ENCODE results near the gene ANO9.

The ANO9 gene

DNA sequence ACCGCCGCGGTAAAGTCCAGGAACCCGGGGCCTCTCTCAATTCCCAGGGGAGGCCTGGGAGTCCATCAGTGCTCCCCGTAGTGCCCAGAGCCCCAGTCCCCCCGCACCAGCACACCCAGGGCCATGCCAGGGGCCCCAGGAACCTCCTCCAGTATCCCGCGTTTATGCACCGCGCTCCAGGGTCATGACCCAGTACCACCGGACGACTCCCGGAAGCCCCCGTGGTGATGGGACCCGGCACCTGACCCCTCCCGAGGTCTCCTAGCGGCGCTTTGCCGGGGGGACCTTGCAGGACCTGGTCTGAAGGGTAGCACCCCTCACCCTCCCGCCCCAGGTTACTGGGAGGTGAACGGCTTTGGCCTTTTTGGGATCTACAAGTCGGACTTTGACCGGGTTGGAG, 61.3 kb downstream of the ANO9 start:
- DNase-seq: no peak

DNA sequence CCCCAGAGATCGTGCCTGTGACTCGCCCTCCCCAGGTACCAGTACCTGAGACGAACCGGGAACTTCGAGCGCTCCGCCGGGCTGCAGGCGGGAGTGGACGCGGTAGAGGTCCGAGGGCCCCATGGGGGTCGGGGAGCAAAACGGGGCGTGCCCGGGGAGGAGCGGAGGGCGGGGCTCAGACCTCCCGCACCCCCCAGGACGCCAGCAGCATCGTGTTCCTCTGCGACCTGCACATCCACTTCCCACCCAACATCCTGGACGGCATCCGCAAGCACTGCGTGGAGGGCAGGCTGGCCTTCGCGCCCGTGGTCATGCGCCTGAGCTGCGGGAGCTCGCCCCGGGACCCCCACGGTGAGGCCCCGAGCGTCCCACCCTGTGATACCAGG, 61.7 kb downstream of the ANO9 start:
- DNase-seq: no peak

DNA sequence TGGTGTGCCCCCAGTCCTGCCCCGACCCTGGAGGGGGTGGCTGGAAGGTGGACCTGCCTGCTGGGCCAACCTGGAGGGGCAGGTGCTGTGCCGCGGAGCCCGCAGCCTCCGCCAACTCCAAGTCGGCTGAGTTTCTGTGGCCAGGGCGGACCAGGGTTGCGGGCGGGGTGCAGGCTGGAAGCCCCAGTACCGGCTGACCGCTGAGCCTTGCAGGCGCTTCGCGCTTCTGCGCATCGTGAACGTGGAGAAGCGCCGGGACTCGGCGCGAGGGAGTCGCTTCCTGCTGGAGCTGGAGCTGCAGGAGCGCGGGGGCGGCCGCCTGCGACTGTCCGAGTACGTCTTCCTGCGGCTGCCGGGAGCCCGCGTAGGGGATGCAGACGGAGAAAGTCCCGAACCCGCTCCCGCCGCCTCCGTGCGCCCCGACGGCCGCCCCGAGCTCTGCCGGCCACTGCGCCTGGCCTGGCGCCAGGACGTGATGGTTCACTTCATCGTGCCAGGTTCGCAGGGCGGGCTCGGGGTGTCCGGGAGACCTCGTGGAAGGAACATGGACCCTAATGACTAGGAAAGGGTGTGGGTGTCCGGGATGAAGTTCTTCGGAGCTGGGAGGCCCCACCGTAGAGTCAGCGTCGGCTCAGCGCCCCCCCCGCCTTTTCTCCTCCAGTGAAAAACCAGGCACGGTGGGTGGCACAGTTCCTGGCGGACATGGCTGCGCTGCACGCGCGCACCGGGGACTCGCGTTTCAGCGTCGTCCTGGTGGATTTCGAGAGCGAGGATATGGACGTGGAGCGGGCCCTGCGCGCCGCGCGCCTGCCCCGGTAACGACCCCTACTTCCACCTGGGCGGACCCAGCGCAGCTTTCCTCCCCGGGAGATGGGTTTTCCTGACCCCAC, 62.4 kb downstream of the ANO9 start:
- no peak for DNase-seq

DNA sequence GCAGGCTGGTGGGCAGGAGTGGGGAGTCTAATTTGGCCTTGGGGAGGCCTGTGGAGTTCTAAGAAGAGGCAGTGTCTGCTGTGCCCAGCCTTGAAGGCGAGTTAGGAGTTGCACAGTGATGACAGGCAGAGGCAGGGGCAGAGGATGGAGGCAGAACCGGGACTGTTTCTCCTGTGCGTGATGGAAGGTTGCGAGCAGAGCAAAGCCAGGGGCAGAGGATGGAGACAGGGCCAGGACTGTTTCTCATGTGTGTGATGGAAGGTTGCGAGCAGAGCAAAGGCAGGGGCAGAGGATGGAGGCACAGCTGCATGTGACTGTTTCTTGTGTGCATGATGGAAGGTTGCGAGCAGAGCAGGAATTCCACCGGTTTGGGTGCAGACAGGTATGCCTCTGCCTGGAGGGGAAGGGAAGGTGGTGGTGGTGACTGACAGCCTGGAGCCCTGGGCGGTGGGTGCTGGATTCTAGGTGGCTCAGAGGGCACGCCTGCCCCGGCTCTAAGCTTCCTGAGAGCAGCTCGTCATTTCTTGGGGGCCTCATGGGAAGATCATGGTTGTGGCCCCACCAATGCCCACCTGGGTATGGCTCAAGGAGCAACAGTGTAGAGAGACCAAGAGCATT, 63.8 kb downstream of the ANO9 start:
- no peak for DNase-seq

DNA sequence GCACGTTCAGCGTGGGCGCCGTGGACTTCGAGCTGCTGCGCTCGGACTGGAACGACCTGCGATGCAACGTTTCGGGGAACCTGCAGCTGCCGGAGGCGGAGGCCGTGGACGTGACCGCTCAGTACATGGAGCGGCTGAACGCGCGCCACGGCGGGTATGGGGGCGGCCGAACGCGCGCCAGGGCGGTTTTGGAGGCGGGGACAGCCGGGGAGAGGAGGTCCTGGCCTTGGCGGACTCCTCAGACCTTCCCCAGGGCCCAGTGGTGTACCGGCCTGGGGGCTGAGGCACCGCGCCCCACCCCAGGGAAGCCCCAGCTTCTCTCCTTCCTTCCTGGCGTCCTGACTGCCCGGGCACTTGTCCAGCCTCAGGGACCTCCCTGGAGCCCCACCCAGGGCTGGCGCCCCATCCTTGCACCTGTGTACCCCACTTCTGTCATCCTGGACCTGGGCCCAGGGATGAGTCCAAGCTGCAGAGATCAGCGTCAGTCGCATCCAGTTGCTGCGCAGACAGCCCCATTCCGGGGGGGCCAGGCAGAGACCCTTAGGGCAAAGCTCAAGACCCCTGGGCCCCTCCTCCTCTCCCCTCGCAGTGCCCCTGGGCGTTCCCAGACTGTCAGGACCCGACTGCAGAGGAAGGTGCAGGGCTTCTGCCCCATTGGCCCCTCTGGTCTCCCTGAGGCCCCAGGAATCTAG, 64.5 kb downstream of the ANO9 start:
- DNase-seq: no peak

DNA sequence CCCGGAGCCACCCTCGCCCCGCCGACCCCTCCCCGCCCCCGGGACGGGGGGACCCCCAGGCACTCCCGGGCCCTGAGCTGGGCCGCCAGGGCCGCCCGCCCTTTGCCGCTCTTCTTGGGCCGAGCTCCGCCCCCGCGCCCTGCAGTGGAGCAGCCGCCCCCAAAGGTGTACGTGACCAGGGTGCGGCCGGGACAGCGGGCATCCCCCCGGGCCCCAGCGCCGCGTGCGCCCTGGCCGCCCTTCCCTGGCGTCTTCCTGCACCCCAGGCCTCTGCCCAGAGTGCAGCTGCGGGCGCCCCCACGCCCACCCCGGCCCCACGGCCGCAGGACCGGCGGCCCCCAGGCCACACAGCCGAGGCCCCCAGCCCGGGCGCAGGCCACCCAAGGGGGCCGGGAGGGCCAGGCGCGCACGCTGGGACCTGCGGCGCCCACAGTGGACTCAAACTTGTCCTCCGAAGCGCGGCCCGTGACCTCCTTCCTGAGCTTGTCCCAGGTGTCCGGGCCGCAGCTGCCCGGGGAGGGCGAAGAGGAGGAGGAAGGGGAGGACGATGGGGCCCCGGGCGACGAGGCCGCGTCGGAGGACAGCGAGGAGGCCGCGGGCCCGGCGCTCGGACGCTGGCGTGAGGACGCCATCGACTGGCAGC, 65.2 kb downstream of the ANO9 start:
- no peak for DNase-seq

DNA sequence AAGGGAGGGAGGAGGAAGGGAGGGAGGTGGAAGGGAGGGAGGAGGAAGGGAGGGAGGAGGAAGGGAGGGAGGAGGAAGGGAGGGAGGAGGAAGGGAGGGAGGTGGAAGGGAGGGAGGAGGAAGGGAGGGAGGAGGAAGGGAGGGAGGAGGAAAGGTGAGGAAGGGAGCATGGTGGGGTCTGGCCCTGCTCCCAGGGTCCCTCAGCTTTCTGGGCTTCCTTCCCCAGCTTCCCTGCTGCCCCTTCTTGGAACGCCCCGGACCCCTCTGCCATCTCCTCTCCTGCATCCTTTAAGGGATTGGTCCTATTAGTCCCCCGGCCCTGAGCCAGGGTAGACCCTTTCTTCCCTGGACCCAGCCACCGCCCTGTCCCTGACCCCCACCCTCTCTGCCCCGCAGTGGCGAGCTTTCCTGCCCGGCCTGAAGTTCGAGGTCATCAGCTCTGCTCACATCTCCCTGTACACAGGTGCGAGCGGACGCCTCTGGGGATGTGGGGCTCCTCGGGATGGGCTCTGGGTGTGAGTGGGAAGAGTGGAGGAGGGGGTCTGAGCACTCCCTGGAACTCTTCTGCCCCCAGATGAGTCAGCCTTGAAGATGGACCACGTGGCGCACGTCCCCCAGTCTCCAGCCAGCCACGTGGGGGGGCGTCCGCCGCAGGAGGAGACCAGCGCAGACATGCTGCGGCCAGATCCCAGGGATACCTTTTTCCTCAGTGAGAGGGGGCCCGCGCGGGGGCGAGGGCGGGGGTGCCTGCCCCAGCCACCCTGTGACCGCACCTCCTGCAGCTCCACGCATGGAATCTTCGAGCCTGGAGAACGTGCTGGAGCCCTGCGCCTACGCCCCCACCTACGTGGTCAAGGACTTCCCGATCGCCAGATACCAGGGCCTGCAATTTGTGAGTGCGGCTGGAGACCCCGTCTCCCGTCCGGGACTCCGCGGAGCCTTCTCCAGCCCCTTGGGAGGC, 66.5 kb downstream of the ANO9 start:
- no peak for DNase-seq

DNA sequence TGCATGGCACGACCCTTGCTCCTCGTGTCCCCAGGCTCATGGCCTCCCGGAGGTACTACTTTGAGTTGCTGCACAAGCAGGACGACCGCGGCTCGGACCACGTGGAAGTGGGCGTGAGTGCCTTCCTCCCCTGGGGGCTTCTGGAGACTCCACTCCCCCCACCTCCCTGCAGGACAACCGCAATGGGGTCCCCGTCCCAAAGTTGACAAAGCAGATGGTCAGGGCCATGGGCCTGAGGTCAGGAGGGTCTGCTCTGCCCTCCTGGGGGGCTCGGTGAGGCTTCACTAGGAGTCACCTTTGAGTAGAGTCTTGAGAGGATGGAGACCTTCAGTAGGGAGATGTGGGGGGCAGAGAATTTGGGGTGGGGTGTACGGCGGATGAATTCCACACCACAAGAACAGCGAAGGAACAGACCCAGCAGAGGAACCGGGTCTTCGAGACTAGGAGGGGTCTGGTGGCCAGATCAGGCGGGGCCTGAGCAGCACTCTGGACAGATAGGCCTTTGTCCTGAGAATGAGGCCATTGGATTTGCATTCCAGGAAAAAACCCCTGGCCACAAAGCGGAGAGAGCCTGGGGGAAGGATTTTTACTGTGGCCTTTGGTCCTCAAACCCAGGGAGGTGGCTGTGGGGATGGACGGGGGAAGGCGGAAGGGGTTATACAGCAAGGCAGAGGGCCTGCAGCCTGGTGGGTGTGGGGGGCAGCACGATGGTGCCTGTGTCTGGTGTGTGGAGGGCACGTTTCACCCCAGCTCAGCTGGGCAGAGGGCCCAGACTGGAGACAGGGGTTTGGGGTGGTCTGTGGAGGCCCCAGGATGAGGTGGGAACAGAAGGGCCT, 67.9 kb downstream of the ANO9 start:
- DNase-seq: no peak

DNA sequence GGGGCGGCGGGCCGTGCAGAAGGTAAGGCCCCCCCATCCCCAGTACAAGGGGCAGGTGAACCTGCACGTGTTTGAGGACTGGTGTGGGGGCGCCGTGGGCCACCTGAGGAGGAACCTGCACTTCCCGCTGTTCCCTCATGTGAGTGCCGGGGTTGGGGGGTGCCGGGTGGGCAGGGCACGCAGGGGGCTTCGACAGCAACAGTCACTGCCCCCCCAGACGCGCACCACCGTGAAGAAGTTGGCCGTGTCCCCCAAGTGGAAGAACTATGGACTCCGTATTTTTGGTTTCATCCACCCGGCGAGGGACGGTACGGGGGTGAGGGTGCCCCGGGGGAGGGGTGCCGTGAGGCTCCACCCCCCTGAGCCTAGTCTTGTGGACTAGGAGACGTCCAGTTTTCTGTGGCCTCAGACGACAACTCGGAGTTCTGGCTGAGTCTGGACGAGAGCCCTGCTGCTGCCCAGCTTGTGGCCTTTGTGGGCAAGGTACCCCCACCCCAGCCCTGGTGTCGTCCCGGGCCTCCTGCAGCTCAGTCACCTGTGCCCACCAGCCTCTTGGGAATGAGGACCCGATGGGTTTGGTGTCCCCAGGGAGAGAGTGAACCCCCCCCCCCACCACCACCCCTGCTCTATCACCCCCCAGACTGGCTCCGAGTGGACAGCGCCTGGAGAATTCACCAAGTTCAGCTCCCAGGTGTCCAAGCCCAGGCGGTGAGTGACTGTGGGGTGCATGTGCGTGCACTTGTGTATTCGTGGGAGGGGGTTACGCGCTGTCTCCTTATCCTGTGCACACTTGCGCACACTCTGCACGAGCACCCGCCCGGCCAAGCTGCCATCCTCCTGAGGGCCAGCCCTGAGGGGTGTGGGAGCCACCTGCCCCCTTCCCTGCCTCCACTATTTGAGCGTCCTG, 68.7 kb downstream of the ANO9 start:
- no peak for DNase-seq

DNA sequence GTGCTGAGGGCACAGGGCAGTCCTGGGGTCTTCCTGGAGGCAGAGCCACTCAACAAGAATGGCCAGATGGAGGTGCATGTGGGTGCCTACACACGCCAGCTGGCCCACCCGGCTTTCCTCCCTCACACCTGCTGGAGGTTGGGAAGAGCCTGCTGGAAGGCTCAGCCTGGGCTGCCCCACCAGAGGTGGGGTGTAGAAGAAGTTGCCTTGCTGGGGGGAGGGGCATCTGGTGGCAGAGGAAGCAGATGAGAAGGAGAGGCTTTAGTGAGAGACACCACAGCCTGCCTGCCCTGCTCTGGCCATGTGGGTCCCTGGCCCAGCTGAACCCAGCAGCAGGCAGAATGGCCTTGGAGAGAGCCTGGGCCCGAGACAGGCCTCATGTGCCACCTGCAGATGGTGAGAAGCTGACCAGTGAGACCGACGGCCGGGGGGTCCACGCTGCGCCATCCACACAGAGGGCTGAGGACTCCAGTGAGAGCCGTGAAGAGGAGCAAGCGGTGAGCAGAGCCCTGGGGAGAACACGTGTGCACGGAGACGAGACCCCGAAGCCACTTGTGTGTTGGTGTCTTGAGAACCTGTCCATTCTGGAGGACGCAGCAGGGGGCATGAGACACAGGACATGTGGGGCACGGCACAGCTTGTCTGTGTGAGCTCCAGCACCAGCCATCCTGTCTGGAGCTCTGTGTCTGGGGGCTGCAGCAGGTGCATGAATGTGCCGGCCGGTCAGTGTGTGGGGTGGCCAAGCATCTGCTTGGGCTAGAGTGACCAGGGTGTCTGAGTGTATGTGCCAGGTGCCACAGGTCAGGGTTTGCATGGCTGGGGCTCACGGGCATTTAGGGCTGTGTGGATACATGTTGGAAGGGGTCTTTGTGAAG, 69.9 kb downstream of the ANO9 start:
- peak; percentile 65 for DNase-seq

DNA sequence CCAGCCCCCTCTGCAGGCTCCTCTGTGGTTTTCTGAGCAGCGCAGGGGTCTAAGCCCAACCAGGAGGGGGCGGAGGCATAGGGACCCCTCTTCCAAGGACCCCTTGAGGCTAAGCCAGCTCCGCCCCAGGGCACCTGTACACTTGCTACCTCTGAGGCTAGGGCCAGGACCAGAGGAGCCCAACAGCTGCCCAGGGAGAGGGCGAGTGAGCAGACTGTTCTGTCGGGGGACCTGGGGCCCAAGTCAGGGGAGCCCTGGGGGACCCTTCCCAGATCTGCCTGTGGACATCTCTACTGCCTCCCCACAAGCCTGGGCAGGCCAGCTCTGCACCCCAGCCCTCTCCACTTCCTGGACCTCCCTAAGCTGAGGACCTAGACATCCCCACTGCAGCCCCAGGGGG, 70.8 kb downstream of the ANO9 start:
- DNase-seq: no peak

DNA sequence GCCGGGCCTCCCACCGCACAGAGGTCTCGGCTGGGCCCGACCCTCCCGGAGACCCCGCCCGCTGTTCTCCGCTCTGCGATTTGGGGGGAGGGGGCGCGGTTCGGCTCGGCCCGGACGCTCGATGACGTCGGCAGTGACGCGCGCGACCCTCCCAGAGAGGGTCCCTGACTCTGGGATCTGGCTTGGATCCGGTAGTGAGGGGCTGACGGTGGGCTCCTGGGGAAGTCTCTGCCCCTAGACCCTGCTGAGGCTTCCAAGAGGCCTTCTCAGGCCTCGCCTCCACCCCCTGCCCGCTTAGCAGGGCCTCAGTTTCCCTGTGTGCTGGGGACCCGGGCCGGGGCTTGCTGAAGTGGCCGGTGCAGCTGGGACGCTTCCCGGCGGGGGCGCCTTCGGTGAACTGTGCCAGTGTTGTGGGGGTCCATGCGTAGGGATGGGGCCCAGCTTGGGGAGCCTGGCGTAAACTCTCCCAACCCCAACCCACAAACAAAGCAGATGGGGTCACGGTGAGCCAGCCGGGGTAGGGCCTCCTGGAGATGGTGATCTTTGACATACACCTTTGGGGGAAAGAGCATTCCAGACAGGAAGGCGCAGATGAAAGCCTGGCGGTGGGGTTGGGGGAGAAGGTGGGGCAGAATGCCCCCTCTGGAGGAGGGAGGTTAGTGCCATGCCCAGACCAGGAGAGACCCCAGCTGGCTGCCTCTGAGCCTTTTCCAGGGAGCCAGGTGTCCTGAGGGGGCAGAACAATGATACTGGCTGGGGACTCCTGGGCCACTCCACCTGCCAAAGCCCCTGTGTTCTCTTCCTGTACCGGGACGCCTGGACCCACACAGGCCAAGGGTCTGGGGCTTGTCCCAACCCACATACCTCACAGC, 71.5 kb downstream of the ANO9 start:
- peak; percentile 39 for DNase-seq

DNA sequence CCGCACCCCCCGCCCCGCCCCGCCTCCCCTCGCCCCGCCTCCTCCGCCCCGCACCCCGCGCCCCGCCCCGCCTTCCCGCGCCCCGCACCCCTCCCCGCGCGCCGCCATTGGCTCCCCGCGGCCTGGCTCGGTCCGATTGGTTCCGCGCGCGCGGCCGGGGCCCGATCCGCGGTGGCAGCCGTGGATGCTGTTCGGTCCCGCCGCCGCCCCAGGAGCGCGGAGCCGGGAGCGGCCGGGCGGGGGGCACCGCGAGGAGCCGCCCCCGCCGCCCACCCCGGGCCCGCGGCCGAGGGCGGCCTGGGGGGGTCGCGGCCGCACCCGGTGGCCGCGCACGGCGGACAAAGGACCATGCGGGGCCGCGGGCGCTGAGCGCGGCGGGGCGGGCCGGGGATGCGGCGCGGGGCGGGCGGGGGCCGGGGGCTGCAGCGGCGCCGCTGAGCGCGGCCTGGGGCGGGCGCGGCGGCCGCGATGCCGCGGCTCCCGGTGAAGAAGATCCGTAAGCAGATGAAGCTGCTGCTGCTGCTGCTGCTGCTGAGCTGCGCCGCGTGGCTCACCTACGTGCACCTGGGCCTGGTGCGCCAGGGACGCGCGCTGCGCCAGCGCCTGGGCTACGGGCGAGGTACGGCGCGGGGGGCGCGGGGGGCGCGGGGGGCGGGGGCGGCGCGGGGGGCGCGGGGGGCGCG, 72.3 kb downstream of the ANO9 start, which contains the start of gene B4GALNT4:
Gene B4GALNT4 (plus strand): TSS at position 164 of the 683 bp plus-strand sequence. CDS start 305 bp downstream, at position 469.
- DNase-seq: peak; percentile 61

DNA sequence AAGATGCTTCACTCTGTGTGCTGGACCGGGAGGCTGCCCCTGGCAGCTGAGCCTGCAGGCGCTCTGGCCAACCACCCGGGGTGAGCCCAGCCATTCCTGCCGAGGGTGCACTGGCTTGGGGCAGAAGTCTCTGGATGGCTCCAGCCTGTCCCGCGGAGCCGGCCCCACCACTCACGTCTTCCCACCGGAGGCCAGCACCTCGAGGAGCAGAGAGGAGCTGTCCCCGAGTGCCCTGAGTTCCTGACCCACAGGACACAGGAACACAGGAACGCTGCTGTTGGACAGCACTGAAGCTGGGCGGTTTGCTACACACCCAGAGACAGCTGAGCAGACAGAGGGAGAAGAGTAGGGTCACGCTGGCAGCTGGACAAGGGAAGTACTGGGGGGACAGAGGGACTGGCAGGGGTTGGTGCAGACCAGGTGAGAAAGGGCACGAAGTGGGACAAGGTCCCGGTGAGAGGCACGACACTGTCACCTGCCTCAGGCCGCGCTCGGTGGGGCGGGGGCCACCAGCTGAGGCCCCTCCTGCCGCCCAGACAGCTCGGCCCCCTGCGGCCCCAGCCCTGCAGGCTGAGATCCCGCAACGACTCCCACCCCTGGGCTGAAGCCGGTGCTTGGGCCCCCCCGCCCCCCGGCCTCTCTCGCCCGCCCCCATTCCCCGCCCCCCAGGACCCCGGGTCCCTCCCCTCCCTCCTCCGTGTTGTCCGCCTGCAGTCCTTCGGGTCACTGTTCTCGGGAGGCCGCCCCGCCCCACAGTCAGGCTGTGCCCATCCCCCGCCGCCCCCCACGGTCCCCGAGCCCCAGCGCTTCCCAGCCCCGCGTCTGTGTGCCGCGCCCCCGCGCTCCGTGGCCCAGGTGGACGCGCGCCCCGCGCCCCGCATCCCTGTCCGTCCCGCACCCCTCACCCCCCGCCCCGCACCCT, 73.1 kb downstream of the ANO9 start:
- DNase-seq: peak; percentile 31

DNA sequence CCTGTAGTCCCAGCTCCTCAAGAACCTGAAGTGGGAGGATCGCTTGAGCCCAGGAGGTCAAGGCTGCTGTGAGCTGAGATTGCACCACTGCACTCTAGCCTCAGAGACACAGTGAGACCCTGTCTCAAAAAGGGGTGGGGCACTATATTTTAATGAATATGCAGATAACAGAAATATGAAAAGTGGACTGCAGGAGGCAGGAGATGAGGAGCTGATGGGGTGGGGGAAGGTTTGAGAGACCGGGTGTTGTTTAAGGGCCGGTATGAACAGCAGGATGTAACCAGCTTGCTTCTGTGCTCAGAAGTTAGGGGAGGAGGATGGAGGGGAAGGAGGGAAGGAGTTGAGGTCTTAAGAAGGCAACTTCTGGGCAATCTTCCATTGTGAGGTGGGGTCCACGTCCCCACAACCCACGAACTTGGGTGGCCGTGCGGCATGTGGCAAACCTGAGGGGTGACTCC, 73.8 kb downstream of the ANO9 start:
- DNase-seq: no peak

All from NCI-H82 (cell line).